Measurements from ENCODE around the gene MAEL. TPM values are rescaled to one million over a fixed set of nuclear protein-coding genes. Genes with fewer than 3 reads are reported as not detected.

The MAEL gene
- total RNA-seq, 1 experiment from 2014 or later, result not detected

GRCh38 chr1:166999500-167000055 is 10.5 kb downstream of the MAEL start (continued):
- TF ChIP-seq SIN3A (IDR thresholded peaks at IDR 0.05; ENCODE audit: low read depth) (no peak), YY1 (IDR thresholded peaks at IDR 0.05; ENCODE audit: extremely low read depth, insufficient replicate concordance, low read depth, low read length) (no peak), EZH2phosphoT487 (IDR thresholded peaks at IDR 0.05; ENCODE audit: borderline replicate concordance) (no peak), TCF7L2 (IDR thresholded peaks at IDR 0.05; ENCODE audit: borderline replicate concordance, extremely low read depth, insufficient read depth, insufficient read length) (no peak), ZNF274 (IDR thresholded peaks at IDR 0.05; ENCODE audit: low read depth, low read length) (no peak)

DNA sequence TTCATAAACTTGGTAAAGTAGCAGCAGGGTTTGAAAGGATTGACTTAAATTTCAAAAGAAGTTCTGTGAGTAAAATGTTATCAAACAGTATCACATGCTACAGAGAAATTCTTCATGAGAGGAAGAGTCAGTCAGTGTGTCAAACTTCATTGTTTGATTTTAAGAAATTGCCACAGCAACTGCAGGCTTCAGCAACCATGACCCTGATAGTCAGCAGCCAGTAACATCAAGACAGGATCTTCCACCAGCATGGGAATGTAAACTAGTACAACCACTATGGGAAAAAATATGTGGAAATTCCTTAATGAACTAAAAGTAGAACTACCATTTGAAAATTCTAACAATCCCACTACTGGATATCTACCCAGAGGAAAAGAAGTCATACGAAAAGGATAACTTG is 11.5 kb downstream of the MAEL start:
- POLR2A ChIA-PET, result no interaction called here
- Histone ChIP-seq H3K79me2 (ENCODE audit: insufficient read depth, low read length) (no peaks in the 10 kb centered on the region), H3K9me3 (ENCODE audit: control insufficient read depth in 1 of 2, insufficient read depth in 1 of 2, low read depth in 1 of 2, low read length in 2 of 2) (no peaks in the 10 kb centered on the region; a peak in 1 of 4 replicates), H4K20me1 (ENCODE audit: insufficient read depth) (no peaks in the 10 kb centered on the region), H3K9ac (ENCODE audit: low read length) (no peak overlapping the region), H3K4me3 (replicated peaks in 1 of 2; ENCODE audit: low read depth in 1 of 2, low read length in 2 of 2) (no peak overlapping the region), H2AFZ (ENCODE audit: low read depth, low read length, poor library complexity, severe bottlenecking) (no peak overlapping the region), H3K9me2 (ENCODE audit: insufficient read depth) (no peaks in the 10 kb centered on the region), H3K36me3 (ENCODE audit: control insufficient read depth in 1 of 2, insufficient read depth in 2 of 2, low read length in 2 of 2) (no peaks in the 10 kb centered on the region), H3K27ac (ENCODE audit: low read depth, low read length) (no peak overlapping the region), H3K4me1 (ENCODE audit: control insufficient read depth in 1 of 2, insufficient read depth in 2 of 2, low read length in 2 of 2) (no peaks in the 10 kb centered on the region), H3K4me2 (ENCODE audit: low read length) (no peak overlapping the region), H3K27me3 (ENCODE audit: insufficient read depth, low read length) (no peaks in the 10 kb centered on the region)
- intact Hi-C loops (cut with micrococcal nuclease), result no loop called here
- CTCF ChIA-PET, result no interaction called here
- BruUV-seq (replicated peaks), result no TSS peak
- RAD21 ChIA-PET (ENCODE audit: low non-redundant PET in 1 of 2, low total read pairs in 2 of 2, uncharacterized antibody in 2 of 2, unreplicated experiment in 2 of 2), result no interaction called here
- TF ChIP-seq, protein P1, sequence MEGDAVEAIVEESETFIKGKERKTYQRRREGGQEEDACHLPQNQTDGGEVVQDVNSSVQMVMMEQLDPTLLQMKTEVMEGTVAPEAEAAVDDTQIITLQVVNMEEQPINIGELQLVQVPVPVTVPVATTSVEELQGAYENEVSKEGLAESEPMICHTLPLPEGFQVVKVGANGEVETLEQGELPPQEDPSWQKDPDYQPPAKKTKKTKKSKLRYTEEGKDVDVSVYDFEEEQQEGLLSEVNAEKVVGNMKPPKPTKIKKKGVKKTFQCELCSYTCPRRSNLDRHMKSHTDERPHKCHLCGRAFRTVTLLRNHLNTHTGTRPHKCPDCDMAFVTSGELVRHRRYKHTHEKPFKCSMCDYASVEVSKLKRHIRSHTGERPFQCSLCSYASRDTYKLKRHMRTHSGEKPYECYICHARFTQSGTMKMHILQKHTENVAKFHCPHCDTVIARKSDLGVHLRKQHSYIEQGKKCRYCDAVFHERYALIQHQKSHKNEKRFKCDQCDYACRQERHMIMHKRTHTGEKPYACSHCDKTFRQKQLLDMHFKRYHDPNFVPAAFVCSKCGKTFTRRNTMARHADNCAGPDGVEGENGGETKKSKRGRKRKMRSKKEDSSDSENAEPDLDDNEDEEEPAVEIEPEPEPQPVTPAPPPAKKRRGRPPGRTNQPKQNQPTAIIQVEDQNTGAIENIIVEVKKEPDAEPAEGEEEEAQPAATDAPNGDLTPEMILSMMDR (IDR thresholded peaks at IDR 0.05 in 2 of 3, conservative IDR thresholded peaks at IDR 0.05 in 1 of 3; ENCODE audit: borderline replicate concordance in 1 of 3, insufficient read depth in 1 of 3, low read depth in 2 of 3, low read length in 2 of 3), result no peak
- no peak for TF ChIP-seq SP1 (IDR thresholded peaks at IDR 0.05; ENCODE audit: low read depth)
- no peak for TF ChIP-seq EGR1 (IDR thresholded peaks at IDR 0.05; ENCODE audit: low read depth)
- no peak for TF ChIP-seq CBX3 (IDR thresholded peaks at IDR 0.05; ENCODE audit: low read depth)
- no peak for TF ChIP-seq ELF1 (IDR thresholded peaks at IDR 0.05; ENCODE audit: borderline replicate concordance, low read depth)
- TF ChIP-seq ZBTB33 (IDR thresholded peaks at IDR 0.05; ENCODE audit: extremely low read depth, insufficient replicate concordance, low read length), result no peak
- no peak for TF ChIP-seq ZFX (IDR thresholded peaks at IDR 0.05)
- TF ChIP-seq POLR2AphosphoS5 (IDR thresholded peaks at IDR 0.05; ENCODE audit: low read depth, low read length), result no peak
- no peak for TF ChIP-seq EZH2phosphoT487 (IDR thresholded peaks at IDR 0.05; ENCODE audit: borderline replicate concordance)
- no peak for TF ChIP-seq SIN3A (IDR thresholded peaks at IDR 0.05; ENCODE audit: low read depth)
- TF ChIP-seq, protein P2, sequence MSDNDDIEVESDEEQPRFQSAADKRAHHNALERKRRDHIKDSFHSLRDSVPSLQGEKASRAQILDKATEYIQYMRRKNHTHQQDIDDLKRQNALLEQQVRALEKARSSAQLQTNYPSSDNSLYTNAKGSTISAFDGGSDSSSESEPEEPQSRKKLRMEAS (IDR thresholded peaks at IDR 0.05), result no peak
- no peak for TF ChIP-seq EZH2 (IDR thresholded peaks at IDR 0.05)
- TF ChIP-seq ZNF274 (IDR thresholded peaks at IDR 0.05; ENCODE audit: low read depth, low read length), result no peak
- no peak for TF ChIP-seq JUND (IDR thresholded peaks at IDR 0.05)
- TF ChIP-seq YY1 (IDR thresholded peaks at IDR 0.05; ENCODE audit: extremely low read depth, insufficient replicate concordance, low read depth, low read length), result no peak
- DNase-seq (ENCODE audit: low read depth, low spot score) (no peak), ATAC-seq (no peak)
